Liver (tissue), 9 donors: ENCODE results near the gene SMG6. TPM values are rescaled to one million over a fixed set of nuclear protein-coding genes. Genes with fewer than 3 reads are reported as not detected.

Experiments used
- DNase-seq: peaks from one replicate; pipeline ENCODE4 v3.0.0-alpha.2; 2017; ENCODE audit warnings: low spot score
- H3K27ac ChIP-seq, 2 donors: one replicate each; pipeline ENCODE4 v1.7.0; 2013; ENCODE audit warnings: inconsistent platforms in 2 of 2, low read length in 2 of 2, control low read depth in 1 of 2, low read depth in 1 of 2, mild to moderate bottlenecking in 1 of 2
- H3K27me3 ChIP-seq, 4 donors: one replicate each; pipeline versions ENCODE4 v1.6.1 to v1.7.0; 2013; ENCODE audit warnings: low read length in 3 of 4, inconsistent platforms in 1 of 4, mild to moderate bottlenecking in 1 of 4, moderate library complexity in 1 of 4; ENCODE audit not compliant: control insufficient read depth in 4 of 4, insufficient read depth in 4 of 4
- H3K36me3 ChIP-seq, 4 donors: one replicate each; pipeline versions ENCODE4 v1.6.1 to v1.7.0; 2013; ENCODE audit warnings: low read length in 3 of 4, mild to moderate bottlenecking in 3 of 4, low read depth in 1 of 4, moderate library complexity in 1 of 4; ENCODE audit not compliant: control insufficient read depth in 4 of 4, insufficient read depth in 3 of 4
- H3K4me1 ChIP-seq, 4 donors: one replicate each; pipeline versions ENCODE4 v1.6.1 to v1.7.0; 2013; ENCODE audit warnings: low read length in 3 of 4, mild to moderate bottlenecking in 3 of 4, moderate library complexity in 1 of 4; ENCODE audit not compliant: control insufficient read depth in 4 of 4, insufficient read depth in 4 of 4
- H3K4me3 ChIP-seq, 3 donors: one replicate each; pipeline versions ENCODE4 v1.6.1 to v1.7.0; 2013; ENCODE audit warnings: low read length in 3 of 3, control low read depth in 1 of 3, low read depth in 1 of 3, mild to moderate bottlenecking in 1 of 3
- H3K9ac ChIP-seq, 2 donors: one replicate each; pipeline ENCODE4 v1.7.0; 2013; ENCODE audit warnings: low read length in 2 of 2, mild to moderate bottlenecking in 2 of 2, moderate library complexity in 2 of 2, control low read depth in 1 of 2, low read depth in 1 of 2
- H3K9me3 ChIP-seq, 4 donors: one replicate each; pipeline versions ENCODE4 v1.6.1 to v1.7.0; 2013; ENCODE audit warnings: low read length in 3 of 4; ENCODE audit not compliant: control insufficient read depth in 4 of 4
- CTCF ChIP-seq: fragments of 150-350 bp; IDR thresholded peaks from 2 replicates; pipeline ENCODE4 v1.5.1; 2017; ENCODE audit warnings: improper control_type of control experiment, low read depth, low read length; ENCODE audit not compliant: missing input control
- EGR1 ChIP-seq, 2 donors: IDR thresholded peaks; 2 replicates each; pipeline ENCODE4 v1.6.1; 2016 to 2018; ENCODE audit warnings: antibody characterized with exemption in 2 of 2, low read depth in 2 of 2
- FOXA1 ChIP-seq: IDR thresholded peaks from 2 replicates; pipeline ENCODE4 v1.6.1; 2016; ENCODE audit warnings: antibody characterized with exemption
- FOXA2 ChIP-seq: IDR thresholded peaks from 2 replicates; pipeline ENCODE4 v1.6.1; 2016; ENCODE audit warnings: antibody characterized with exemption
- GABPA ChIP-seq, 2 donors: IDR thresholded peaks in 1 of 2; conservative IDR thresholded peaks in 1 of 2; 2 replicates each; pipeline ENCODE4 v1.6.1; 2016; ENCODE audit warnings: antibody characterized with exemption in 2 of 2, mild to moderate bottlenecking in 1 of 2, moderate library complexity in 1 of 2
- HNF4A ChIP-seq, 2 donors: conservative IDR thresholded peaks; 2 replicates each; pipeline ENCODE4 v1.6.1; 2016; ENCODE audit warnings: antibody characterized with exemption in 2 of 2, mild to moderate bottlenecking in 2 of 2
- HNF4G ChIP-seq: IDR thresholded peaks from 2 replicates; pipeline ENCODE4 v1.6.1; 2016; ENCODE audit warnings: antibody characterized with exemption
- JUND ChIP-seq, 2 donors: IDR thresholded peaks; 2 replicates each; pipeline ENCODE4 v1.6.1; 2016; ENCODE audit warnings: antibody characterized with exemption in 2 of 2
- MAX ChIP-seq: IDR thresholded peaks from 2 replicates; pipeline ENCODE4 v1.6.1; 2016; ENCODE audit warnings: antibody characterized with exemption
- NR2F2 ChIP-seq: IDR thresholded peaks from 2 replicates; pipeline ENCODE4 v1.6.1; 2016; ENCODE audit warnings: antibody characterized with exemption
- RAD21 ChIP-seq, 2 donors: IDR thresholded peaks; 2 replicates each; pipeline ENCODE4 v1.6.1; 2016; ENCODE audit warnings: antibody characterized with exemption in 2 of 2, mild to moderate bottlenecking in 2 of 2
- REST ChIP-seq: IDR thresholded peaks from 2 replicates; pipeline ENCODE4 v1.6.1; 2016; ENCODE audit warnings: antibody characterized with exemption, mild to moderate bottlenecking
- RXRA ChIP-seq, 2 donors: IDR thresholded peaks; 2 replicates each; pipeline ENCODE4 v1.6.1; 2017 to 2018; ENCODE audit warnings: antibody characterized with exemption in 2 of 2, mild to moderate bottlenecking in 1 of 2
- SP1 ChIP-seq: IDR thresholded peaks from 2 replicates; pipeline ENCODE4 v1.6.1; 2018; ENCODE audit warnings: antibody characterized with exemption, mild to moderate bottlenecking
- TAF1 ChIP-seq: conservative IDR thresholded peaks from 2 replicates; pipeline ENCODE4 v1.6.1; 2016; ENCODE audit warnings: antibody characterized with exemption, mild to moderate bottlenecking
- YY1 ChIP-seq: IDR thresholded peaks from 2 replicates; pipeline ENCODE4 v1.6.1; 2016; ENCODE audit warnings: antibody characterized with exemption, mild to moderate bottlenecking
- ZBTB33 ChIP-seq: IDR thresholded peaks from 2 replicates; pipeline ENCODE4 v1.6.1; 2016; ENCODE audit warnings: antibody characterized with exemption
- WGBS: extraction: QIAGEN DNeasy Blood & Tissue Kit; methylation state at CpG from one replicate; pipeline ENCODE4 v1.1.7; 2013; 5-methylcytosine and 5-hydroxymethylcytosine counted together
- polyA plus RNA-seq, 2 donors: library from polyadenylated mRNA; stranded (reverse) in 1 of 2; unstranded in 1 of 2; fragments of 200-250 nt in 1 of 2; fragments of >200 nt in 1 of 2; fragmentation: Nextera tagmentation in 1 of 2; extraction: Ambion mirVana in 1 of 2; gene quantifications; one replicate each; pipeline versions ENCODE4 v1.2.1 to v1.2.3, GENCODE V29; 2013 to 2015
- total RNA-seq, 2 donors: library from RNA; depleted of rRNA; stranded (reverse); fragments of >200 nt; gene quantifications; one replicate each; pipeline ENCODE4 v1.2.3, GENCODE V29; 2014
- donor health status: healthy.
- donor health status: healthy.
- donor health status: healthy.
- donor health status: healthy.
- donor health status: healthy.

Gene SMG6
- total and polyA plus RNA-seq, 4 donors, result 4.9 to 12.0 (median 8.2) TPM

- TF ChIP-seq HNF4G (no peak), YY1 (no peak), RXRA (IDR thresholded peaks at IDR 0.05) (no peak), JUND (IDR thresholded peaks at IDR 0.05) (no peak), REST (no peak), GABPA (IDR thresholded peaks at IDR 0.05 in 1 of 2, conservative IDR thresholded peaks at IDR 0.05 in 1 of 2) (no peak), EGR1 (IDR thresholded peaks at IDR 0.05; ENCODE audit: low read depth in 2 of 2) (no peak), RAD21 (IDR thresholded peaks at IDR 0.05) (no peak), ZBTB33 (no peak), NR2F2 (no peak), TAF1 (no peak), CTCF (no peak), FOXA2 (no peak), FOXA1 (no peak), SP1 (no peak)
- peaks cover 0 to 2% (median 0%) of the 10 kb centered on the region in 4 donors for H3K4me1 ChIP-seq
- WGBS, result 93% methylated on average over 6 of the region's 6 CpGs
Observed at GRCh38 chr17:2197271-2197670, 106.3 kb downstream of the SMG6 start.

GRCh38 chr17:2195729-2196128 is 107.9 kb downstream of the SMG6 start:
- Histone ChIP-seq H3K4me1 (peaks cover 0 to 2% (median 0%) of the 10 kb centered on the region in 4 donors), H3K27me3 (no peaks in the 10 kb centered on the region), H3K9me3 (no peaks in the 10 kb centered on the region), H3K27ac (no peak overlapping the region), H3K9ac (no peak overlapping the region), H3K4me3 (no peak overlapping the region), H3K36me3 (peaks cover 0 to 2% (median 0%) of the 10 kb centered on the region in 4 donors)
- WGBS, result 96% methylated on average over 6 of the region's 6 CpGs
- no peak for TF ChIP-seq ZBTB33
- TF ChIP-seq SP1, result no peak
- no peak for TF ChIP-seq RAD21 (IDR thresholded peaks at IDR 0.05)
- TF ChIP-seq HNF4A (conservative IDR thresholded peaks at IDR 0.05), result no peak
- TF ChIP-seq MAX, result no peak
- TF ChIP-seq NR2F2, result no peak
- TF ChIP-seq REST, result no peak
- TF ChIP-seq HNF4G, result no peak
- TF ChIP-seq EGR1 (IDR thresholded peaks at IDR 0.05; ENCODE audit: low read depth in 2 of 2), result no peak
- TF ChIP-seq YY1, result no peak
- no peak for DNase-seq

More at GRCh38 chr17:2197271-2197670, 106.3 kb downstream of the SMG6 start:
- Histone ChIP-seq H3K4me3 (no peak overlapping the region), H3K9ac (no peak overlapping the region), H3K36me3 (peaks cover 0 to 2% (median 0%) of the 10 kb centered on the region in 4 donors), H3K27ac (no peak overlapping the region), H3K9me3 (no peaks in the 10 kb centered on the region), H3K27me3 (no peaks in the 10 kb centered on the region)
- DNase-seq, result no peak
